NB4 (cell line): ENCODE measurements around the gene RCAN2.

Experiments
- DNase-seq: peaks from one replicate; pipeline ENCODE4 v3.0.0; 2010; ENCODE audit warnings: low read depth
- H3K4me3 ChIP-seq: one replicate; pipeline ENCODE4 v1.5.1; 2011; ENCODE audit warnings: mild to moderate bottlenecking, low read depth, low read length, moderate library complexity
- MAX ChIP-seq: IDR thresholded peaks from 2 replicates; pipeline ENCODE4 v1.6.1; 2011; ENCODE audit warnings: low read depth, low read length
- MYC ChIP-seq: IDR thresholded peaks from 2 replicates; pipeline ENCODE4 v1.6.1; 2011; ENCODE audit warnings: low read depth, low read length
- POLR2A ChIP-seq: IDR thresholded peaks from 2 replicates; pipeline ENCODE4 v1.6.1; 2011; ENCODE audit warnings: mild to moderate bottlenecking; ENCODE audit not compliant: insufficient read length; ENCODE audit errors: extremely low read depth
- TF ChIP-seq, protein P1 (sequence below): IDR thresholded peaks from one replicate; pipeline ENCODE4 v1.5.1; 2012; ENCODE audit warnings: low read depth, low read length

Gene RCAN2

GRCh38 chr6:46491201-46491627, at the start of gene RCAN2:
Gene RCAN2, minus strand, starts transcription at chr6:46491449.
- DNase-seq: no peak
- no peak within 1 kb of the TSS for H3K4me3 ChIP-seq
- TF ChIP-seq, protein P1, sequence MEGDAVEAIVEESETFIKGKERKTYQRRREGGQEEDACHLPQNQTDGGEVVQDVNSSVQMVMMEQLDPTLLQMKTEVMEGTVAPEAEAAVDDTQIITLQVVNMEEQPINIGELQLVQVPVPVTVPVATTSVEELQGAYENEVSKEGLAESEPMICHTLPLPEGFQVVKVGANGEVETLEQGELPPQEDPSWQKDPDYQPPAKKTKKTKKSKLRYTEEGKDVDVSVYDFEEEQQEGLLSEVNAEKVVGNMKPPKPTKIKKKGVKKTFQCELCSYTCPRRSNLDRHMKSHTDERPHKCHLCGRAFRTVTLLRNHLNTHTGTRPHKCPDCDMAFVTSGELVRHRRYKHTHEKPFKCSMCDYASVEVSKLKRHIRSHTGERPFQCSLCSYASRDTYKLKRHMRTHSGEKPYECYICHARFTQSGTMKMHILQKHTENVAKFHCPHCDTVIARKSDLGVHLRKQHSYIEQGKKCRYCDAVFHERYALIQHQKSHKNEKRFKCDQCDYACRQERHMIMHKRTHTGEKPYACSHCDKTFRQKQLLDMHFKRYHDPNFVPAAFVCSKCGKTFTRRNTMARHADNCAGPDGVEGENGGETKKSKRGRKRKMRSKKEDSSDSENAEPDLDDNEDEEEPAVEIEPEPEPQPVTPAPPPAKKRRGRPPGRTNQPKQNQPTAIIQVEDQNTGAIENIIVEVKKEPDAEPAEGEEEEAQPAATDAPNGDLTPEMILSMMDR: no peak
- TF ChIP-seq MYC (no peak), MAX (no peak), POLR2A (no peak)

GRCh38 chr6:46539866-46540265, 48.6 kb upstream of the RCAN2 start:
- DNase-seq: no peak
- TF ChIP-seq MAX: no peak
- no peak for TF ChIP-seq MYC
- TF ChIP-seq POLR2A: no peak
- TF ChIP-seq, protein P1: no peak

GRCh38 chr6:46538800-46539480, 47.7 kb upstream of the RCAN2 start:
- TF ChIP-seq, protein P1: no peak
- TF ChIP-seq POLR2A: no peak
- TF ChIP-seq MYC: no peak
- no peak for TF ChIP-seq MAX
- DNase-seq: no peak
- no peak overlapping the region for H3K4me3 ChIP-seq

More at GRCh38 chr6:46539866-46540265, 48.6 kb upstream of the RCAN2 start:
- no peak overlapping the region for H3K4me3 ChIP-seq

DNA sequence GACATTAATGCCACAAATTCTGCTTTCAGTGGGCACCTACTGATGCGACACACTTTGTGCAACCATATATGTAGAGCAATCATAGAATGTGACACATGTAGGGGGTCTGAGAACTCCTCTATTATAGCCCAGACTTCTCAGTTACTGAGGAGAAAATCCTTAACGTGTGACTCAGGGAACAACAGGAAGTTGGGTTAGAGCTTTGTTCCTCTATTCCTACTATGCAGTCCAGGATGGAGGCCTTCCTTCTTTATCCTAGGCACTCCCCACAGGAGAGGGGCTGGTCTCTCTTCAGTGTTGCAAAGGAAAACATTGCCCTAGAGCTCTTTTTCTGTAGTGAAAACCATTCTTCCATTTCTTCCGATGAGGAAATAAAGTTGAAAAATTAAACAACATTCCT, 39.6 kb upstream of the RCAN2 start:
- TF ChIP-seq MAX (no peak), MYC (no peak), POLR2A (no peak)
- TF ChIP-seq, protein P1: no peak
- no peak for DNase-seq
- no peak overlapping the region for H3K4me3 ChIP-seq

- no peak for TF ChIP-seq MAX
- TF ChIP-seq MYC: no peak
- no peak for TF ChIP-seq POLR2A
- TF ChIP-seq, protein P1: no peak
- no peak overlapping the region for H3K4me3 ChIP-seq
- DNase-seq: no peak
Measured at GRCh38 chr6:46528961-46529750, 37.9 kb upstream of the RCAN2 start.
